Colonic mucosa (tissue), 4 donors: ENCODE results near the gene MRC2. TPM values are rescaled to one million over a fixed set of nuclear protein-coding genes. Genes with fewer than 3 reads are reported as not detected.

Experiments
- DNase-seq: peaks from one replicate; pipeline ENCODE4 v3.0.0-alpha.2; 2020
- H3K27ac ChIP-seq: fragments of 200-600 bp; one replicate; pipeline ENCODE4 v1.8.0; 2021
- H3K27me3 ChIP-seq: fragments of 200-600 bp; one replicate; pipeline ENCODE4 v1.8.0; 2021
- H3K36me3 ChIP-seq: fragments of 200-600 bp; one replicate; pipeline ENCODE4 v1.8.0; 2021
- H3K4me1 ChIP-seq: fragments of 200-600 bp; one replicate; pipeline ENCODE4 v1.8.0; 2021; ENCODE audit warnings: mild to moderate bottlenecking
- H3K4me3 ChIP-seq: fragments of 200-600 bp; one replicate; pipeline ENCODE4 v1.8.0; 2021
- H3K9ac ChIP-seq, 2 donors: one replicate each; pipeline ENCODE4 v1.7.0; 2013; ENCODE audit warnings: control low read depth in 2 of 2, low read depth in 2 of 2, low read length in 2 of 2
- H3K9me3 ChIP-seq: fragments of 200-600 bp; one replicate; pipeline ENCODE4 v1.8.0; 2021
- CTCF ChIP-seq: fragments of 200-600 bp; IDR thresholded peaks from one replicate; pipeline ENCODE4 v1.8.0; 2022; ENCODE audit warnings: antibody characterized with exemption, mild to moderate bottlenecking
- intact Hi-C: fragments of 100-400 bp; cut with DNase I; formaldehyde crosslinking; loops from one replicate; pipeline ENCODE4 v1.14.1; 2022
- total RNA-seq, 2 donors: library from RNA; stranded (reverse); fragmentation: NEBNext Ultra II Directional in 1 of 2; extraction: Animal tissue kit (Norgen Biotek cat#: 25700) in 1 of 2; gene quantifications; one replicate each; pipeline ENCODE4 v1.2.1, GENCODE V29; 2021
- donor health status: healthy.
- donor health status: DM: no; HTN: no; CAD: no.
- donor health status: DM: no; HTN: no; CAD: no.

MRC2 gene
- total RNA-seq, 2 donors from 2014 or later: 6.4 to 10.9 TPM

GRCh38 chr17:62627904-62628633 is 599 bp downstream of the MRC2 start:
- Histone ChIP-seq H3K27me3 (peaks cover 24% of the 10 kb centered on the region), H3K36me3 (no peaks in the 10 kb centered on the region), H3K9ac (peak overlapping the region; percentile 21 to 56), H3K4me1 (no peaks in the 10 kb centered on the region), H3K9me3 (no peaks in the 10 kb centered on the region), H3K4me3 (peak overlapping the region; percentile 47), H3K27ac (peak overlapping the region; percentile 76)
- peak; percentile 39 for DNase-seq
- TF ChIP-seq CTCF: no peak
- intact Hi-C loops: no loop called here

GRCh38 chr17:62628831-62629555 is 1.5 kb downstream of the MRC2 start:
- Histone ChIP-seq H3K4me1 (no peaks in the 10 kb centered on the region), H3K27ac (peak overlapping the region; percentile 76), H3K9me3 (no peaks in the 10 kb centered on the region), H3K27me3 (peaks cover 24% of the 10 kb centered on the region), H3K36me3 (no peaks in the 10 kb centered on the region), H3K9ac (peak overlapping the region in 1 of 2 donors; percentile 50), H3K4me3 (peak overlapping the region; percentile 47)
- DNase-seq: no peak
- no peak for TF ChIP-seq CTCF
- intact Hi-C loops: no loop called here

GRCh38 chr17:62629556-62630364 is 2.3 kb downstream of the MRC2 start:
- Histone ChIP-seq H3K4me1 (no peaks in the 10 kb centered on the region), H3K27me3 (peaks cover 24% of the 10 kb centered on the region), H3K36me3 (no peaks in the 10 kb centered on the region), H3K9ac (no peak overlapping the region), H3K27ac (no peak overlapping the region), H3K9me3 (no peaks in the 10 kb centered on the region), H3K4me3 (no peak overlapping the region)
- DNase-seq: no peak
- no peak for TF ChIP-seq CTCF
- intact Hi-C loops: no loop called here

- Histone ChIP-seq H3K4me1 (no peaks in the 10 kb centered on the region), H3K9ac (no peak overlapping the region), H3K27ac (no peak overlapping the region), H3K4me3 (no peak overlapping the region), H3K27me3 (peaks cover 24% of the 10 kb centered on the region), H3K36me3 (no peaks in the 10 kb centered on the region), H3K9me3 (no peaks in the 10 kb centered on the region)
- no peak for DNase-seq
- intact Hi-C loops: no loop called here
- TF ChIP-seq CTCF: no peak
Observed at GRCh38 chr17:62630365-62631085, 3.1 kb downstream of the MRC2 start.
